Naive B cell (primary cell): ENCODE measurements around the gene NR5A1. TPM values are rescaled to one million over a fixed set of nuclear protein-coding genes. Genes with fewer than 3 reads are reported as not detected.

Experiments
- ATAC-seq, 2 donors: fragments of 150-1000 bp; cut with Tn5 transposase; 2 replicates each; pipeline ENCODE4 v1.10.0; 2021; ENCODE audit warnings: low read depth in 2 of 2, mild to moderate bottlenecking in 2 of 2, moderate library complexity in 2 of 2
- DNase-seq: peaks from one replicate; pipeline ENCODE4 v3.0.0; 2022
- H3K27ac Mint-ChIP-seq, 6 donors: one replicate each; pipeline ENCODE4 v1.8.0; 2020 to 2022; ENCODE audit warnings: mild to moderate bottlenecking in 6 of 6, mixed read lengths in 6 of 6, moderate library complexity in 5 of 6, inconsistent platforms in 2 of 6
- H3K27me3 Mint-ChIP-seq, 3 donors: one replicate each; pipeline ENCODE4 v1.8.0; 2021 to 2022; ENCODE audit warnings: mixed read lengths in 3 of 3, mild to moderate bottlenecking in 1 of 3
- H3K36me3 Mint-ChIP-seq, 2 donors: one replicate each; pipeline ENCODE4 v1.8.0; 2020 to 2022; ENCODE audit warnings: mixed read lengths in 2 of 2, inconsistent platforms in 1 of 2, mild to moderate bottlenecking in 1 of 2
- H3K4me1 Mint-ChIP-seq, 3 donors: one replicate each; pipeline ENCODE4 v1.8.0; 2020 to 2022; ENCODE audit warnings: mixed read lengths in 3 of 3, inconsistent platforms in 1 of 3, mild to moderate bottlenecking in 1 of 3, moderate library complexity in 1 of 3
- H3K4me3 Mint-ChIP-seq, 8 donors: one replicate each; pipeline ENCODE4 v1.8.0; 2020 to 2022; ENCODE audit warnings: mild to moderate bottlenecking in 8 of 8, mixed read lengths in 8 of 8, moderate library complexity in 8 of 8, inconsistent platforms in 2 of 8
- H3K9me3 Mint-ChIP-seq, 7 donors: one replicate each; pipeline ENCODE4 v1.8.0; 2020 to 2022; ENCODE audit warnings: mixed read lengths in 7 of 7, mild to moderate bottlenecking in 5 of 7, inconsistent platforms in 2 of 7, moderate library complexity in 1 of 7
- polyA plus RNA-seq, 6 donors: library from polyadenylated mRNA; unstranded; fragments of 300-500 nt; fragmentation: Illumina TruSeq; gene quantifications; one replicate each; pipeline ENCODE4 v1.2.3, GENCODE V29; 2021; ENCODE audit warnings: low read depth in 6 of 6

NR5A1 gene
- polyA plus RNA-seq, 6 donors from 2014 or later = not detected

GRCh38 chr9:124470306-124470705 lies 36.9 kb downstream of the NR5A1 start:
- H3K36me3 Mint-ChIP-seq = no peaks in the 10 kb centered on the region

DNA sequence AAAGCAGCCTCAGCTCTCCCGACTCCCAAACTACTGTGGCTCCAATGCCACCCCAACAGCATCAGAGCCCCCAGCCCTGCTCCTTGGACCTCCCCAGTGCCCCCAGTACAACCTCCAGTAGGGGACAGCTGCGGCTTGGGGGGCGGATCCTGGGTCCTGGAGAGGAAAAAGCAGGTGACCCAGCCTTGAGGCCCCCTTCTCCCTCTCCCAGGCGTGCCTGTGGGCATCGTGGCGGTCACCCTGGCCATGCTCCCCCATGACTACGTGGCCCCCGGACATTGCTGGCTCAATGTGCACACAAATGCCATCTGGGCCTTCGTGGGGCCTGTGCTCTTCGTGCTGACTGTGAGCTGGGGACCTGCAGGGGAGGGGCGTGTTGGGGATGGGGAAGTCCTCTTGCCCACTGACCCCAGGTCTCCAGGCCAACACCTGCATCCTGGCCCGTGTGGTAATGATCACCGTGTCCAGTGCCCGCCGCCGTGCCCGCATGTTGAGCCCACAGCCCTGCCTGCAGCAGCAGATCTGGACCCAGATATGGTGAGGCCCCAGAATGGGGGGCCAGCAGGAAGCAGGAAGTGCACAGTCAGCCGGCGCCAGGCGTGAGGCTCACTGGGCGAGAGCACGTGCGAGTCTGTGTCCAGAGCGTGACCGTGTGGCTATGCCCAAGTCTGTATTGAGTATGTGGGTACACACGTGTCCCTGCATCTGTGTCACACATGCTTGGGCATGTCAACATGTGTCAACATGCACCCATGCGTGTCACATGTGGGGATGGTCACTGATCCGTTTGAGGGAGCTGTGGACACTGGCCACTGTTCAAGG lies 38.0 kb downstream of the NR5A1 start:
- DNase-seq = no peak
- Mint-ChIP-seq H3K27ac (peak overlapping the region in 1 of 6 donors; percentile 37), H3K4me1 (peaks cover 5 to 6% (median 6%) of the 10 kb centered on the region in 3 donors), H3K9me3 (no peaks in the 10 kb centered on the region), H3K27me3 (peaks cover 13 to 43% (median 23%) of the 10 kb centered on the region in 3 donors), H3K36me3 (no peaks in the 10 kb centered on the region), H3K4me3 (no peak overlapping the region)
- no peak for ATAC-seq

More at GRCh38 chr9:124470306-124470705, 36.9 kb downstream of the NR5A1 start:
- Mint-ChIP-seq H3K9me3 (no peaks in the 10 kb centered on the region), H3K27me3 (peaks cover 5 to 44% (median 26%) of the 10 kb centered on the region in 3 donors), H3K4me3 (no peak overlapping the region), H3K27ac (no peak overlapping the region), H3K4me1 (peaks cover 5 to 6% (median 6%) of the 10 kb centered on the region in 3 donors)
- DNase-seq = no peak
- ATAC-seq = no peak

DNA sequence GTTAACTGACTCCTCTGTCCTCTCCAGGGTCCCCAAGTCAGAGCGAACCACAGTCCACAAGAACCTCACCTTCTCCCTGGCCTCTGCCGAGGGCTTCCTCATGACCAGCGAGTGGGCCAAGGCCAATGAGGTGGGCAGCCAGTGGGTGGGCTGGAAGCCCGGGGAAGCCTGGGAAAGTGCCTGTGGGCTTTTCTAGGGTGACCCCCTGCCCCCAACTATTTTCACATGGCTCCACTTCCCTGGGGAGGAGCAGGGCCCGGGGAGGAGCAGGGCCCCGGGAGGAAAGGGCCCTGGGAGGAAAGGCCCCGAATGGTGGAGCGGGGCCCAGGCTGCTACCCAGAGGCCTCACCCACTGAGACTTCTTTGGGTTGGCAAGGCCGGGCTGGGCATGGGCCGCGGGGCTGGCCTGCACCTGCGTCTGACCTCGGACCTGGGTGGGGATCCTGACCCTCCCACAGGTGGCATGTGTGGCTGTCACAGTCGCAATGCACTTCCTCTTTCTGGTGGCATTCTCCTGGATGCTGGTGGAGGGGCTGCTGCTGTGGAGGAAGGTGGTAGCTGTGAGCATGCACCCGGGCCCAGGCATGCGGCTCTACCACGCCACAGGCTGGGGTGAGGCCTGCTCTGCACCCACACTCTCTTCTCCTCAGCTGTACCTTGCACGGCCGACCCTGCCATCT lies 39.0 kb downstream of the NR5A1 start:
- Mint-ChIP-seq H3K36me3 (no peaks in the 10 kb centered on the region), H3K27ac (peak overlapping the region in 1 of 6 donors; percentile 20), H3K4me1 (peaks cover 5 to 6% (median 6%) of the 10 kb centered on the region in 3 donors), H3K27me3 (peaks cover 13 to 33% (median 14%) of the 10 kb centered on the region in 3 donors), H3K4me3 (peak overlapping the region in 1 of 8 donors; percentile 66), H3K9me3 (peaks cover 0 to 4% (median 0%) of the 10 kb centered on the region in 7 donors)
- no peak for DNase-seq
- peak; percentile 28 to 67 for ATAC-seq

- peak overlapping the region in 1 of 6 donors; percentile 33 for H3K27ac Mint-ChIP-seq
- DNase-seq = no peak
Measured at GRCh38 chr9:124467410-124468060, 39.7 kb downstream of the NR5A1 start.

GRCh38 chr9:124465736-124466135 lies 41.5 kb downstream of the NR5A1 start:
- no peak for ATAC-seq
- no peak overlapping the region for H3K4me3 Mint-ChIP-seq
- H3K36me3 Mint-ChIP-seq = no peaks in the 10 kb centered on the region
- H3K9me3 Mint-ChIP-seq = peaks cover 0 to 11% (median 0%) of the 10 kb centered on the region in 7 donors
- DNase-seq = no peak
- H3K27ac Mint-ChIP-seq = peak overlapping the region in 1 of 6 donors; percentile 26
- H3K27me3 Mint-ChIP-seq = peaks cover 12 to 22% (median 13%) of the 10 kb centered on the region in 3 donors
- H3K4me1 Mint-ChIP-seq = peaks cover 5 to 6% (median 6%) of the 10 kb centered on the region in 3 donors

More at GRCh38 chr9:124467410-124468060, 39.7 kb downstream of the NR5A1 start:
- no peak for ATAC-seq
- Mint-ChIP-seq H3K4me1 (peaks cover 5 to 6% (median 6%) of the 10 kb centered on the region in 3 donors), H3K4me3 (no peak overlapping the region), H3K36me3 (no peaks in the 10 kb centered on the region), H3K27me3 (peaks cover 12 to 27% (median 13%) of the 10 kb centered on the region in 3 donors), H3K9me3 (peaks cover 0 to 10% (median 0%) of the 10 kb centered on the region in 7 donors)

GRCh38 chr9:124462739-124463138 lies 44.5 kb downstream of the NR5A1 start:
- Mint-ChIP-seq H3K27ac (no peak overlapping the region), H3K4me1 (no peaks in the 10 kb centered on the region), H3K9me3 (peaks cover 0 to 16% (median 5%) of the 10 kb centered on the region in 7 donors), H3K36me3 (no peaks in the 10 kb centered on the region), H3K27me3 (peaks cover 12 to 13% (median 13%) of the 10 kb centered on the region in 3 donors), H3K4me3 (peak overlapping the region in 1 of 8 donors; percentile 1)
- ATAC-seq = no peak
- DNase-seq = no peak

- no peak overlapping the region for H3K27ac Mint-ChIP-seq
- ATAC-seq (no peak), DNase-seq (no peak)
- peaks cover 0 to 17% (median 15%) of the 10 kb centered on the region in 3 donors for H3K27me3 Mint-ChIP-seq
- H3K4me1 Mint-ChIP-seq = no peaks in the 10 kb centered on the region
- peaks cover 1 to 14% (median 5%) of the 10 kb centered on the region in 7 donors for H3K9me3 Mint-ChIP-seq
- H3K4me3 Mint-ChIP-seq = no peak overlapping the region
- no peaks in the 10 kb centered on the region for H3K36me3 Mint-ChIP-seq
Measured at GRCh38 chr9:124458441-124458840, 48.8 kb downstream of the NR5A1 start.

DNA sequence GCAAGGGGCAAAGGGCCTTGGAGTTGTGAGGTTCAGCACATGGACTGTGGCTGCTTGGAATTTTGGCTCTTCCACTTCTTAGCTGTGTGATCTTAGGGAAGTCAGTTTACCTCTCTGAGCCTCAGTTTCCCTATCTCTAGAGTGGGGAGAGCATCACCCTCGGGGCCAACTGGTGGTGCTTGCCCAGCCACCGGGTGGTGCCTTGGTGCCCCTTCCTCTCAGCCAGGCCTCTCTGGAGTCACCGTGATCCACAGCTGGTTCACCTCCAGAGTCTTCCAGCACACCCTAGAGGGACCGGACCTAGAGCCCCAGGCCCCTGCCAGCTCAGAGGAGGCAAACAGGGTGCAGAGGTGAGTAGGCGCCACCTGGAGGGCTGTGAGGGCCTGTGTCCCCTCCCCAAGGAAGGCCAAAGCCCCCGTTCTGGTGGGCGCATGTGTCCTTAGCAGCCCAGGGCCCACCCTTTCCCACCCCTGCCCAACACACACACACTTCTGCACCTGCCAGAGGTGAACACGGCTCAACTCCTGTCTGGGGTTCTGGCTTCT lies 49.2 kb downstream of the NR5A1 start:
- H3K36me3 Mint-ChIP-seq = no peaks in the 10 kb centered on the region
- peaks cover 1 to 9% (median 5%) of the 10 kb centered on the region in 7 donors for H3K9me3 Mint-ChIP-seq
- H3K4me3 Mint-ChIP-seq = no peak overlapping the region
- no peak for DNase-seq
- H3K4me1 Mint-ChIP-seq = no peaks in the 10 kb centered on the region
- ATAC-seq = no peak
- H3K27ac Mint-ChIP-seq = no peak overlapping the region
- peaks cover 0 to 17% (median 14%) of the 10 kb centered on the region in 3 donors for H3K27me3 Mint-ChIP-seq

DNA sequence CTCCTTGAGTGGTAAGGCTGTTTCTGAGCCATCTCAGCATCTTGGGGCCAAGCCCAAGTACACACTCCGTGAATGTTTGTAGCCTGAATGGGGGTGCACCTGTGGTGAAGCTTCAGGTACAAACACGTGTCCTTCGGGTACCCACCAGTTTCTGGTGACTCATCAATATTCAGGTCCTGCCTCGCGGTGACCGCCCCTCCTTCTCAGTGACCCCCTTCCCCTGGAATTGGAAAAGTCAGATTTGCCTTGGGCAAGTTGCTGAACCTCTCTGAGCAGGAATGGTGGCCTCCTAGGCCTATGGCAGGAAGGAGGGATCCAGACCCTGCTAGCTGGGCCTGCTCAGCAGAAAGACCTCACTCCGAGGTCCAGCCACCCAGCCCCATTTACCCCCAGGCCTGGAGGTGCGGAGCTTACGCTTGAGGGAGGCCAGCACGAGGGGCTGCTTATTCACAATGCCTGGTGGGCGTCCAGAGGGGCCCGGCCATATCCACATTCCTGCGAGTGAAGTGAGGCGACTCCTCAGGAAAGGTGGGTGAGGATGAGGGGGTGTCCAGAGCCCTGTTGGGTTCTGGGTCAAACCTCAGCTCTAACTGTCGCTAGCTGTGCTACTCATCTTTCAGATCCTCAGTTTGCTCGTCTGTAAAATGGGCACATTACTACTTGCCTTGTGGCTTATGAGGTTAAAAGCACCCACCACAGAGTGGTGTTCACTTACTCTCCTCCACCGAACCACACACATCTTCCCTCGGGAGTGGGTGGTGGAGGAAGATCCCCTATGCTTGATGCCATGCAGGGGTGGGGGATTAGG lies 49.9 kb downstream of the NR5A1 start:
- DNase-seq = no peak
- peaks cover 1 to 6% (median 4%) of the 10 kb centered on the region in 7 donors for H3K9me3 Mint-ChIP-seq
- ATAC-seq = no peak
- H3K27me3 Mint-ChIP-seq = peaks cover 5 to 17% (median 15%) of the 10 kb centered on the region in 3 donors
- no peaks in the 10 kb centered on the region for H3K36me3 Mint-ChIP-seq
- H3K27ac Mint-ChIP-seq = no peak overlapping the region
- H3K4me1 Mint-ChIP-seq = no peaks in the 10 kb centered on the region
- peak overlapping the region in 1 of 8 donors; percentile 33 for H3K4me3 Mint-ChIP-seq

GRCh38 chr9:124456341-124457078 lies 50.7 kb downstream of the NR5A1 start:
- ATAC-seq = no peak
- peak overlapping the region in 1 of 8 donors; percentile 33 for H3K4me3 Mint-ChIP-seq

GRCh38 chr9:124455820-124456219 lies 51.4 kb downstream of the NR5A1 start:
- peaks cover 19 to 30% (median 22%) of the 10 kb centered on the region in 3 donors for H3K27me3 Mint-ChIP-seq
- peaks cover 1 to 6% (median 4%) of the 10 kb centered on the region in 7 donors for H3K9me3 Mint-ChIP-seq
- H3K36me3 Mint-ChIP-seq = no peaks in the 10 kb centered on the region
- no peak for ATAC-seq
- peaks cover 0 to 7% (median 2%) of the 10 kb centered on the region in 3 donors for H3K4me1 Mint-ChIP-seq
- DNase-seq = no peak
- H3K4me3 Mint-ChIP-seq = no peak overlapping the region
- H3K27ac Mint-ChIP-seq = no peak overlapping the region

More at GRCh38 chr9:124456341-124457078, 50.7 kb downstream of the NR5A1 start:
- Mint-ChIP-seq H3K9me3 (peaks cover 1 to 6% (median 4%) of the 10 kb centered on the region in 7 donors), H3K36me3 (no peaks in the 10 kb centered on the region), H3K27me3 (peaks cover 12 to 23% (median 18%) of the 10 kb centered on the region in 3 donors), H3K27ac (peak overlapping the region in 2 of 6 donors; percentile 39 to 48), H3K4me1 (no peaks in the 10 kb centered on the region)
- DNase-seq = no peak
